Left lung (tissue), 10 donors: ENCODE results near the gene LDB3. TPM values are rescaled to one million over a fixed set of nuclear protein-coding genes. Genes with fewer than 3 reads are reported as not detected.

Experiments used
- ATAC-seq: fragments of 200-7000 bp; cut with Tn5 transposase; one replicate; pipeline ENCODE4 v1.9.1; 2020; ENCODE audit warnings: moderate library complexity
- DNase-seq, 4 donors: peaks; one replicate each; pipeline ENCODE4 v3.0.0-alpha.2; 2013 to 2020
- H3K27ac ChIP-seq, 2 donors: fragments of 200-600 bp; sonication (generic) in 1 of 2; one replicate each; pipeline versions ENCODE4 v1.5.0 to v1.8.0; 2020 to 2021
- H3K27me3 ChIP-seq, 2 donors: fragments of 200-600 bp; sonication (generic) in 1 of 2; one replicate each; pipeline versions ENCODE4 v1.5.0 to v1.8.0; 2020 to 2021
- H3K36me3 ChIP-seq, 2 donors: fragments of 200-600 bp; sonication (generic) in 1 of 2; one replicate each; pipeline versions ENCODE4 v1.5.0 to v1.8.0; 2020 to 2021
- H3K4me1 ChIP-seq, 2 donors: fragments of 200-600 bp; one replicate each; pipeline ENCODE4 v1.8.0; 2021
- H3K4me3 ChIP-seq, 2 donors: fragments of 200-600 bp; sonication (generic) in 1 of 2; one replicate each; pipeline versions ENCODE4 v1.5.0 to v1.8.0; 2020 to 2021; ENCODE audit warnings: mild to moderate bottlenecking in 1 of 2
- H3K9me3 ChIP-seq, 2 donors: fragments of 200-600 bp; sonication (generic) in 1 of 2; one replicate each; pipeline versions ENCODE4 v1.5.0 to v1.8.0; 2020 to 2021
- intact Hi-C, 2 donors: fragments of 100-400 bp; cut with DNase I; formaldehyde crosslinking; loops; one replicate each; pipeline versions ENCODE4 v1.11.2 to v1.14.2; 2022
- polyA plus RNA-seq, 6 donors: library from polyadenylated mRNA; unstranded; fragments of 120-200 nt; gene quantifications; one replicate each; pipeline ENCODE4 v1.2.1, GENCODE V29; 2013; ENCODE audit not compliant: insufficient read length in 6 of 6
- total RNA-seq, 2 donors: library from RNA; stranded (reverse); fragmentation: NEBNext Ultra II Directional; extraction: Animal tissue kit (Norgen Biotek cat#: 25700); gene quantifications; one replicate each; pipeline ENCODE4 v1.2.1, GENCODE V29; 2021
- TF ChIP-seq, protein P1 (sequence below), 2 donors: fragments of 200-600 bp; sonication (generic) in 1 of 2; IDR thresholded peaks; one replicate each; pipeline versions ENCODE4 v1.5.0 to v1.8.0; 2021; ENCODE audit warnings: antibody characterized with exemption in 2 of 2
- donor health status: DM: no; HTN: yes; CAD: no.
- donor health status: DM: no; HTN: no; CAD: no.

The LDB3 gene
- total and polyA plus RNA-seq, 8 donors = 1.1 to 2.7 (median 1.3) TPM

DNA sequence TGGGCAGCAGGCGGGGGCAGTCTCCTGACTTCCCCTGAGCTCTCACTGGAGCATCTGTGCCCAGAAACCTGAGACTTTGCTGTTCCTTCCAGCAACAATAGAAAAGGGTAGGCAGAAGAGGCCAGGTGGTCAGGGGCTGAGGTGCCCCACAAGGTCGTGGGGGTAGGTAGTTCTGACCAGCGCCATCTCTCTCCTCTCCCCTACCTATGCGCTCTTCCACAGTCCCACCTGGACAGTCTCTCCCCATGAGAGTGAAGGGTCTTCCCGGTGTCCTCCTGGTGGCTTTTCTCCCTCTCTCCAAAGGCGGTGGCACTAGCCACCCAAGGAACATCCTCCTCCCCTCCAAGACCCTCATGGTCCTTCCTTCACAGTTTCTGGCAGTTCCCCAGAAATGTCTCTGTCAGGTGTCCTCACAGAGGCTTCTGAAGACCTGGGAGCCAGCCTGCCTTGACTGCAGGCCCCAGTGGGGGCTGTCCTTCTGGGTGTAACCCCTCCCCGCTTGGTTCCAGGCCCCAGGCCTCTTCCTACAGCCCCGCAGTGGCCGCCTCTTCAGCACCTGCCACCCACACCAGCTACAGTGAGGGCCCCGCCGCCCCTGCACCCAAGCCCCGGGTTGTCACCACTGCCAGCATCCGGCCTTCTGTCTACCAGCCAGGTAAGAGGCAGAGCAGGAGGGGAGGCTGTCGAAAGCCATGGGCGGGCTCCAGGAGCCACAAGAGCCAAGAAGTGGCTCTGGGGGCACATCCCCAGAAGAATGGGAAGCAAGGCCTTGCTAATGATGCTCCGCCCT lies 41.3 kb downstream of the LDB3 start:
- no peak overlapping the region for H3K27ac ChIP-seq
- H3K4me1 ChIP-seq = peaks cover 5 to 10% of the 10 kb centered on the region in 2 donors
- DNase-seq = no peak
- peaks cover 0 to 36% of the 10 kb centered on the region in 2 donors for H3K27me3 ChIP-seq
- TF ChIP-seq, protein P1, sequence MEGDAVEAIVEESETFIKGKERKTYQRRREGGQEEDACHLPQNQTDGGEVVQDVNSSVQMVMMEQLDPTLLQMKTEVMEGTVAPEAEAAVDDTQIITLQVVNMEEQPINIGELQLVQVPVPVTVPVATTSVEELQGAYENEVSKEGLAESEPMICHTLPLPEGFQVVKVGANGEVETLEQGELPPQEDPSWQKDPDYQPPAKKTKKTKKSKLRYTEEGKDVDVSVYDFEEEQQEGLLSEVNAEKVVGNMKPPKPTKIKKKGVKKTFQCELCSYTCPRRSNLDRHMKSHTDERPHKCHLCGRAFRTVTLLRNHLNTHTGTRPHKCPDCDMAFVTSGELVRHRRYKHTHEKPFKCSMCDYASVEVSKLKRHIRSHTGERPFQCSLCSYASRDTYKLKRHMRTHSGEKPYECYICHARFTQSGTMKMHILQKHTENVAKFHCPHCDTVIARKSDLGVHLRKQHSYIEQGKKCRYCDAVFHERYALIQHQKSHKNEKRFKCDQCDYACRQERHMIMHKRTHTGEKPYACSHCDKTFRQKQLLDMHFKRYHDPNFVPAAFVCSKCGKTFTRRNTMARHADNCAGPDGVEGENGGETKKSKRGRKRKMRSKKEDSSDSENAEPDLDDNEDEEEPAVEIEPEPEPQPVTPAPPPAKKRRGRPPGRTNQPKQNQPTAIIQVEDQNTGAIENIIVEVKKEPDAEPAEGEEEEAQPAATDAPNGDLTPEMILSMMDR (IDR thresholded peaks at IDR 0.05) = no peak
- ATAC-seq = no peak
- intact Hi-C loops = no loop called here
- no peak overlapping the region for H3K4me3 ChIP-seq
- no peaks in the 10 kb centered on the region for H3K36me3 ChIP-seq
- no peaks in the 10 kb centered on the region for H3K9me3 ChIP-seq

DNA sequence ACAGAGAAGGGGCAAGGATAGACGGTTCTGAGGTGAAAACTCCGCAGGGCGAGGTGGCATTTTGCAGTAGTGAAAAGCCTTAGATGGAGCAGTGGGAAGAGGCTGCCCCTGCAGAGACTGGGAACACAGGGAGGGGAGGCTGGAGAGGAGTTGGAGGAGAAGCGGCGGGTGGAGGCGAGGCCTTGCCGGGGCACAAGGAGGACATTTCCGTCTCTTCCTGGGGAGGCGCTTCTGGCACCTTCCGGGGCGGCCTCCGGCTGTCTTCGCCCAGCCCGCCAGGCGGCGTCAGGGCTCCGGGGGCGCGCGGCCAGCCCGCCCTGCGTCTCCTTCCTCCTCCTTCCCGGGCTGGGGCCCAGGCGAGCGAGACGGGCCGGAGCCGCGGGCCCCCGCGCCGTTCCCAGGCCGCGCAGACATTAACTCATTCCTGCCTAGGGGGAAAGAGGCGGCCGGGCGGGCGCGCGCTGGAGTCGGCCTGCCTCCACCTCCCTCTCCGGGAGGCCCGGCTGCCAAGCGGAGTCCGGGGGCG lies 42.7 kb downstream of the LDB3 start:
- H3K36me3 ChIP-seq = no peaks in the 10 kb centered on the region
- H3K27ac ChIP-seq = peak overlapping the region; percentile 91 to 94
- TF ChIP-seq, protein P1 (IDR thresholded peaks at IDR 0.05) = peak; percentile 86 to 87
- H3K4me3 ChIP-seq = peak overlapping the region; percentile 54 to 65
- intact Hi-C loops = no loop called here
- ATAC-seq = peak; percentile 98
- DNase-seq = peak; percentile 88 to 96 (median 92)
- peaks cover 0 to 32% of the 10 kb centered on the region in 2 donors for H3K27me3 ChIP-seq
- H3K9me3 ChIP-seq = no peaks in the 10 kb centered on the region
- peaks cover 5 to 10% of the 10 kb centered on the region in 2 donors for H3K4me1 ChIP-seq

DNA sequence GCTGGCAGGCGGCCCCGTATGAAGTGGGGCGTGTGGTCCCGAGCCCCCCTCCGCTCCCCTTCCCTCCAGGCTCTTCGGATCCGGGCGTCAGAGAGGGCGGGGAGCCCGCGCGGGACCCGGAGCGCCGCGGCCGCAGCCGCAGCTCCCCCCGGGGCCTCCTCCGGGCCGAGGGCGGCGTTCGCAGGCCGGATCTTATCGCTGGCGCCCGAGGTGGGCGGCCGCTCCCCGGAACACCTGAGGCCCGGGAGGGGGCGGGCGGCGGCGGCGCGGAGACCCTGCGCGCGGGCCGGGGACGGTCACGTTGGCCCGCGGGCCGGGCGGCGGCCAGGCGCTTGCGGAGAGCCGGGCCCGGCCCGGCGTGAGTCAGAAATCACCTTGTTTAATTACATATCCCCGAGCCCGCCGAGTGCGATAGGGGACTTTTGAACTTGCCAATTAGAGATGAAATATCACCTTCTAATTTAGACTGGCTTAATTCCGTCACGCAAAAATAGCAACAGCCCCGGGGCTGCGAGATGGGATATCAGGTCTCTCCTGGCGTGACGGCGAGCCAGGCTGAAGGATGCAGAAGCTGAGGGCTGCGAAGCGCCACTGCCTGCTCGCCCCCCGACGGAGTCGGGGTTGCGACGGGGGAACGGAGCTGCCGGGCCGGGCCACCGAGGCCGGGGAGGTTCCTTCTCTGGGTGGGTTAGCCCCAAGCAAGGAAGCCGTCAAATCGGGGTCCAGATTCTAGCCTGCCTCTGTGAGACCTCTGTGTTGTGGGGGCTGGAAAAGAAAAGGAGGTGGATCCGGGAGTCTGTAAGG lies 43.4 kb downstream of the LDB3 start:
- Histone ChIP-seq H3K27me3 (peaks cover 0 to 32% of the 10 kb centered on the region in 2 donors), H3K4me3 (peak overlapping the region; percentile 54 to 65), H3K27ac (peak overlapping the region; percentile 91 to 94), H3K9me3 (no peaks in the 10 kb centered on the region), H3K4me1 (peaks cover 5 to 10% of the 10 kb centered on the region in 2 donors), H3K36me3 (no peaks in the 10 kb centered on the region)
- intact Hi-C loops = no loop called here
- TF ChIP-seq, protein P1 (IDR thresholded peaks at IDR 0.05) = no peak
- DNase-seq (peak in 3 of 4 donors; percentile 43 to 63 (median 59)), ATAC-seq (peak; percentile 69)

DNA sequence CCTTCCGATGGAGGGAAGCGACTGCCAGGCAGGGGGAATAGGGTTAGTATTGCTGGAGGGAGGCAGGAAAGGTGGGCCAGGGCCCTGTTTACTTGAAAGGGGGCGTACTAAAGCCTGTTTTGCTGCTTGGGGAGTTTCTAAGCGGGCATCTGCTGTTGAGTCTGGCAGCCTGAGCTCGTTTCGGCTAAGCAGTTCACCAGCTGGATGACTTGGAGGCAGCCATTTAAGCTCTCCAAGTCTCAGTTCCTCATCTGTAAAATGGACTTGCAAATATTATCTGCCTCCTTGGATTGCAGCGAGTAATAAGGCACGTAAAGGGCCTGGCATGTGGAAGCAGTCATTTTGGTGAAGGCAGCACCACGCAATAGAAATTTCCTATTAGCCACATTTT lies 44.0 kb downstream of the LDB3 start:
- intact Hi-C loops = no loop called here
- H3K27me3 ChIP-seq = peaks cover 0 to 32% of the 10 kb centered on the region in 2 donors
- no peak for ATAC-seq

More for the DNA sequence above, 44.0 kb downstream of the LDB3 start:
- peak overlapping the region; percentile 91 to 94 for H3K27ac ChIP-seq
- H3K4me3 ChIP-seq = peak overlapping the region; percentile 54 to 65
- H3K36me3 ChIP-seq = no peaks in the 10 kb centered on the region
- DNase-seq = no peak
- H3K4me1 ChIP-seq = peaks cover 5 to 10% of the 10 kb centered on the region in 2 donors
- no peaks in the 10 kb centered on the region for H3K9me3 ChIP-seq
- TF ChIP-seq, protein P1 (IDR thresholded peaks at IDR 0.05) = no peak
